Liver (tissue), 3 donors: ENCODE data around the gene TMEM245.

ENCODE experiments used
- GABPA ChIP-seq, 2 donors: IDR thresholded peaks in 1 of 2; conservative IDR thresholded peaks in 1 of 2; 2 replicates each; pipeline ENCODE4 v1.6.1; 2016; ENCODE audit warnings: antibody characterized with exemption in 2 of 2, mild to moderate bottlenecking in 1 of 2, moderate library complexity in 1 of 2
- JUND ChIP-seq, 2 donors: IDR thresholded peaks; 2 replicates each; pipeline ENCODE4 v1.6.1; 2016; ENCODE audit warnings: antibody characterized with exemption in 2 of 2
- YY1 ChIP-seq: IDR thresholded peaks from 2 replicates; pipeline ENCODE4 v1.6.1; 2016; ENCODE audit warnings: antibody characterized with exemption, mild to moderate bottlenecking
- TF ChIP-seq, protein P1 (sequence below): fragments of 150-350 bp; IDR thresholded peaks from 2 replicates; pipeline ENCODE4 v1.5.1; 2017; ENCODE audit warnings: improper control_type of control experiment, low read depth, low read length; ENCODE audit not compliant: missing input control
- TF ChIP-seq, protein P2 (sequence below): IDR thresholded peaks from 2 replicates; pipeline ENCODE4 v1.6.1; 2016; ENCODE audit warnings: antibody characterized with exemption
- TF ChIP-seq, protein P3 (sequence below): IDR thresholded peaks from 2 replicates; pipeline ENCODE4 v1.6.1; 2016; ENCODE audit warnings: antibody characterized with exemption
- donor health status: healthy.
- donor health status: healthy.

DNA sequence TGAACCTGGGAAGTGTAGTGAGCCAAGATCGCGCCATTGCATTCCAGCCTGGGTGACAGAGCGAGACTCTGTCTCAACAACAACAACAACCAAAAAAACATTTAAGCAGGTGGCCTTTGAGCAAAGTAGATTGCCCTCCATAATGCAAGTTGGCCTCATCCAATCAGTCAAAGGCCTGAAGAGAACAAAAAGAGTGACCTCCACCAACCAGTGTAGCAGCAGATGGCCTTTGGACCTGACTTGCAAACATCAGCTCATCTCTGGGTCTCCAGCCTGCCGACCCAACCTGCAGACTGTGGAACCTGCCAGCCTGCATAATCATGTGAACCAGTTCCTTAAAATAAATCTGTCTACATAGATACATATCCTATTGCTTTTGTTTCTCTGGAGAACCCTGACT is 39.8 kb upstream of the TMEM245 start:
- TF ChIP-seq, protein P1, sequence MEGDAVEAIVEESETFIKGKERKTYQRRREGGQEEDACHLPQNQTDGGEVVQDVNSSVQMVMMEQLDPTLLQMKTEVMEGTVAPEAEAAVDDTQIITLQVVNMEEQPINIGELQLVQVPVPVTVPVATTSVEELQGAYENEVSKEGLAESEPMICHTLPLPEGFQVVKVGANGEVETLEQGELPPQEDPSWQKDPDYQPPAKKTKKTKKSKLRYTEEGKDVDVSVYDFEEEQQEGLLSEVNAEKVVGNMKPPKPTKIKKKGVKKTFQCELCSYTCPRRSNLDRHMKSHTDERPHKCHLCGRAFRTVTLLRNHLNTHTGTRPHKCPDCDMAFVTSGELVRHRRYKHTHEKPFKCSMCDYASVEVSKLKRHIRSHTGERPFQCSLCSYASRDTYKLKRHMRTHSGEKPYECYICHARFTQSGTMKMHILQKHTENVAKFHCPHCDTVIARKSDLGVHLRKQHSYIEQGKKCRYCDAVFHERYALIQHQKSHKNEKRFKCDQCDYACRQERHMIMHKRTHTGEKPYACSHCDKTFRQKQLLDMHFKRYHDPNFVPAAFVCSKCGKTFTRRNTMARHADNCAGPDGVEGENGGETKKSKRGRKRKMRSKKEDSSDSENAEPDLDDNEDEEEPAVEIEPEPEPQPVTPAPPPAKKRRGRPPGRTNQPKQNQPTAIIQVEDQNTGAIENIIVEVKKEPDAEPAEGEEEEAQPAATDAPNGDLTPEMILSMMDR, result no peak
- TF ChIP-seq JUND (IDR thresholded peaks at IDR 0.05) (no peak), YY1 (no peak), GABPA (IDR thresholded peaks at IDR 0.05 in 1 of 2, conservative IDR thresholded peaks at IDR 0.05 in 1 of 2) (no peak)
- TF ChIP-seq, protein P2, sequence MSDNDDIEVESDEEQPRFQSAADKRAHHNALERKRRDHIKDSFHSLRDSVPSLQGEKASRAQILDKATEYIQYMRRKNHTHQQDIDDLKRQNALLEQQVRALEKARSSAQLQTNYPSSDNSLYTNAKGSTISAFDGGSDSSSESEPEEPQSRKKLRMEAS, result no peak
- TF ChIP-seq, protein P3, sequence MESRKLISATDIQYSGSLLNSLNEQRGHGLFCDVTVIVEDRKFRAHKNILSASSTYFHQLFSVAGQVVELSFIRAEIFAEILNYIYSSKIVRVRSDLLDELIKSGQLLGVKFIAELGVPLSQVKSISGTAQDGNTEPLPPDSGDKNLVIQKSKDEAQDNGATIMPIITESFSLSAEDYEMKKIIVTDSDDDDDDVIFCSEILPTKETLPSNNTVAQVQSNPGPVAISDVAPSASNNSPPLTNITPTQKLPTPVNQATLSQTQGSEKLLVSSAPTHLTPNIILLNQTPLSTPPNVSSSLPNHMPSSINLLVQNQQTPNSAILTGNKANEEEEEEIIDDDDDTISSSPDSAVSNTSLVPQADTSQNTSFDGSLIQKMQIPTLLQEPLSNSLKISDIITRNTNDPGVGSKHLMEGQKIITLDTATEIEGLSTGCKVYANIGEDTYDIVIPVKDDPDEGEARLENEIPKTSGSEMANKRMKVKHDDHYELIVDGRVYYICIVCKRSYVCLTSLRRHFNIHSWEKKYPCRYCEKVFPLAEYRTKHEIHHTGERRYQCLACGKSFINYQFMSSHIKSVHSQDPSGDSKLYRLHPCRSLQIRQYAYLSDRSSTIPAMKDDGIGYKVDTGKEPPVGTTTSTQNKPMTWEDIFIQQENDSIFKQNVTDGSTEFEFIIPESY, result no peak
